Tibial nerve (tissue), 4 donors: Measurements from ENCODE around the gene MS4A10.

Experiments used
- CTCF ChIP-seq, 5 experiments: fragments of 200-600 bp in 3 of 5; fragments of 450-650 bp in 2 of 5; sonication (generic) in 3 of 5; IDR thresholded peaks; one replicate each; pipeline ENCODE4 v1.5.1; 2016 to 2019; ENCODE audit warnings: antibody characterized with exemption in 5 of 5, mild to moderate bottlenecking in 3 of 5, moderate library complexity in 2 of 5
- EP300 ChIP-seq, 2 donors: sonication (generic); formaldehyde crosslinking; IDR thresholded peaks; one replicate each; pipeline ENCODE4 v1.6.1; 2017; ENCODE audit warnings: antibody characterized with exemption in 2 of 2, mild to moderate bottlenecking in 1 of 2
- POLR2A ChIP-seq, 2 donors: fragments of 450-650 bp; IDR thresholded peaks; one replicate each; pipeline ENCODE4 v1.6.1; 2017; ENCODE audit warnings: antibody characterized with exemption in 2 of 2, mild to moderate bottlenecking in 2 of 2, moderate library complexity in 2 of 2

GRCh38 chr11:60739114-60739513 is 46.0 kb upstream of the MS4A10 start:
- TF ChIP-seq CTCF (IDR thresholded peaks at IDR 0.05) (no peak), POLR2A (IDR thresholded peaks at IDR 0.05) (no peak), EP300 (IDR thresholded peaks at IDR 0.05) (no peak)
